Nephron progenitor cell (in vitro differentiated cells): ENCODE results near the gene CACNB4.

Experiments
- DNase-seq: peaks from one replicate; pipeline ENCODE4 v3.0.0; 2021
- H3K27ac Mint-ChIP-seq: 2 replicates; pipeline ENCODE4 v1.8.0; 2021; ENCODE audit warnings: mild to moderate bottlenecking, moderate library complexity, mixed read lengths
- H3K27me3 Mint-ChIP-seq: 2 replicates; pipeline ENCODE4 v1.8.0; 2021; ENCODE audit warnings: mild to moderate bottlenecking, low read depth, mixed read lengths; ENCODE audit not compliant: poor library complexity
- H3K36me3 Mint-ChIP-seq: 2 replicates; pipeline ENCODE4 v1.8.0; 2021; ENCODE audit warnings: low read depth, mixed read lengths
- H3K4me1 Mint-ChIP-seq: 2 replicates; pipeline ENCODE4 v1.8.0; 2021; ENCODE audit warnings: mixed read lengths
- H3K4me3 Mint-ChIP-seq: 2 replicates; pipeline ENCODE4 v1.8.0; 2021; ENCODE audit warnings: mild to moderate bottlenecking, moderate library complexity, mixed read lengths
- H3K9me3 Mint-ChIP-seq: 2 replicates; pipeline ENCODE4 v1.8.0; 2021; ENCODE audit warnings: mild to moderate bottlenecking, moderate library complexity, mixed read lengths
- TF ChIP-seq, protein P1 (sequence below): fragments of 200-600 bp; sonication (generic); IDR thresholded peaks from 2 replicates; pipeline ENCODE4 v1.5.0; 2021; ENCODE audit warnings: antibody characterized with exemption

CACNB4 gene

GRCh38 chr2:152086231-152086630 is 12.6 kb downstream of the CACNB4 start:
- TF ChIP-seq, protein P1, sequence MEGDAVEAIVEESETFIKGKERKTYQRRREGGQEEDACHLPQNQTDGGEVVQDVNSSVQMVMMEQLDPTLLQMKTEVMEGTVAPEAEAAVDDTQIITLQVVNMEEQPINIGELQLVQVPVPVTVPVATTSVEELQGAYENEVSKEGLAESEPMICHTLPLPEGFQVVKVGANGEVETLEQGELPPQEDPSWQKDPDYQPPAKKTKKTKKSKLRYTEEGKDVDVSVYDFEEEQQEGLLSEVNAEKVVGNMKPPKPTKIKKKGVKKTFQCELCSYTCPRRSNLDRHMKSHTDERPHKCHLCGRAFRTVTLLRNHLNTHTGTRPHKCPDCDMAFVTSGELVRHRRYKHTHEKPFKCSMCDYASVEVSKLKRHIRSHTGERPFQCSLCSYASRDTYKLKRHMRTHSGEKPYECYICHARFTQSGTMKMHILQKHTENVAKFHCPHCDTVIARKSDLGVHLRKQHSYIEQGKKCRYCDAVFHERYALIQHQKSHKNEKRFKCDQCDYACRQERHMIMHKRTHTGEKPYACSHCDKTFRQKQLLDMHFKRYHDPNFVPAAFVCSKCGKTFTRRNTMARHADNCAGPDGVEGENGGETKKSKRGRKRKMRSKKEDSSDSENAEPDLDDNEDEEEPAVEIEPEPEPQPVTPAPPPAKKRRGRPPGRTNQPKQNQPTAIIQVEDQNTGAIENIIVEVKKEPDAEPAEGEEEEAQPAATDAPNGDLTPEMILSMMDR = no peak
- no peaks in the 10 kb centered on the region for H3K4me1 Mint-ChIP-seq
- no peaks in the 10 kb centered on the region for H3K36me3 Mint-ChIP-seq
- H3K4me3 Mint-ChIP-seq = no peak overlapping the region
- no peak for DNase-seq
- no peaks in the 10 kb centered on the region for H3K9me3 Mint-ChIP-seq
- H3K27me3 Mint-ChIP-seq = peaks cover 13% of the 10 kb centered on the region
- no peak overlapping the region for H3K27ac Mint-ChIP-seq

DNA sequence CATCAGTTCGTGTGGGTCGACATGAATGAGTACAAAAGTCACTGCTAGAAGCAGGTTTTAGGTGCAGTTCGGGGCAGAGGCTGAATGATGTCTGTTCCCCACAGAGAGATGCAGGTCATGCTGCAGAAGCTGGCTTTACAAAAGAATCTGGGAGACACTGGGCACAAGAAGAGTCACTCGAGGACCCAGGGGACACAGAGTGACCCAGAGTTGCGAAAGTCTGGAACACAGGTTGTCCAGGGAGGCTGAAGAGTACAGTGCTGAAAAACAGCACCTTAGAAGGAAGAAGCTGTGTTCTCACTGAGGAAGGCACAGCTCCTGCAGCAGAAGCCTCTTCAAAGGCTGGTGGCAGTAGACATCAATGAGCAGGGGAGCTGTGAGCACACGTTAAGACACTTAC is 14.8 kb downstream of the CACNB4 start:
- H3K4me3 Mint-ChIP-seq = no peak overlapping the region
- H3K27ac Mint-ChIP-seq = no peak overlapping the region
- no peaks in the 10 kb centered on the region for H3K4me1 Mint-ChIP-seq
- no peaks in the 10 kb centered on the region for H3K9me3 Mint-ChIP-seq
- no peaks in the 10 kb centered on the region for H3K36me3 Mint-ChIP-seq
- peaks cover 2% of the 10 kb centered on the region for H3K27me3 Mint-ChIP-seq
- TF ChIP-seq, protein P1 = no peak
- no peak for DNase-seq

DNA sequence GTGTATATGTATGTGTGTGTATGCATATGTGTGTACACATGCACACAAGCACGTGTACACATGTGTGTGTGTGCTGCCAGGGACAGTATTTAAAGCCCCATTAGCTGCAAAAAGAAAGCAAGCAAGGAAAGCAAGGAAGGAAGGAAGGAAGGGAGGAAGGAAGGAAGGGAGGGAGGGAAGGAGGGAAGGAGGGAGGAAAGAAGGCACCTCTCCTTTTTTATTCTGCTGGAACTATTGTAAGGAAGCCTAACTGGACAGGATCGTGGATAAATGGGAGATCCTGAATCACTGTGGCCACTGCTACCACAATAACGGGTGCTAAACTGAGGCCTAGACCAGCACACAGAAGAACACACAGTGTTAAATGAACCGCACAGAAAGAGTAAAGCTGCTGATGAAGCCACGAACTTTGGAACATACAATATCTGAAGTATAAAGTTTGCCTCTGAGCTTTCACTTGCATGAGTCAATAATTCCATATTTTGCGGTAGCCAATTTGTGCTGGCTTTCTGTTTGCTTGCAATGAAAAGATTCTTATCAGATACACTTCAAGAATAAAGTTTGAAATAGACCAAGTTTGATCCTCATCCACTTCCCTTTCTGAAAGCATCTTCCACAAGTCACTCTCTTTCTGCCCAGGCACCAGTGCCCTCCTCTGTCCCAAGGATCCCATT is 15.5 kb downstream of the CACNB4 start:
- Mint-ChIP-seq H3K27ac (no peak overlapping the region), H3K36me3 (no peaks in the 10 kb centered on the region), H3K4me3 (no peak overlapping the region), H3K4me1 (no peaks in the 10 kb centered on the region), H3K27me3 (no peaks in the 10 kb centered on the region), H3K9me3 (no peaks in the 10 kb centered on the region)
- TF ChIP-seq, protein P1 = no peak
- DNase-seq = no peak

- DNase-seq = no peak
- Mint-ChIP-seq H3K4me3 (no peak overlapping the region), H3K27ac (no peak overlapping the region), H3K9me3 (no peaks in the 10 kb centered on the region), H3K27me3 (peaks cover 7% of the 10 kb centered on the region), H3K4me1 (no peaks in the 10 kb centered on the region), H3K36me3 (no peaks in the 10 kb centered on the region)
- TF ChIP-seq, protein P1 = no peak
Measured at GRCh38 chr2:152078662-152079061, 20.2 kb downstream of the CACNB4 start.

GRCh38 chr2:152078023-152078422 is 20.8 kb downstream of the CACNB4 start:
- no peak for DNase-seq
- Mint-ChIP-seq H3K27me3 (peaks cover 7% of the 10 kb centered on the region), H3K9me3 (no peaks in the 10 kb centered on the region), H3K4me3 (no peak overlapping the region), H3K4me1 (no peaks in the 10 kb centered on the region), H3K36me3 (no peaks in the 10 kb centered on the region), H3K27ac (no peak overlapping the region)
- TF ChIP-seq, protein P1 = no peak

DNA sequence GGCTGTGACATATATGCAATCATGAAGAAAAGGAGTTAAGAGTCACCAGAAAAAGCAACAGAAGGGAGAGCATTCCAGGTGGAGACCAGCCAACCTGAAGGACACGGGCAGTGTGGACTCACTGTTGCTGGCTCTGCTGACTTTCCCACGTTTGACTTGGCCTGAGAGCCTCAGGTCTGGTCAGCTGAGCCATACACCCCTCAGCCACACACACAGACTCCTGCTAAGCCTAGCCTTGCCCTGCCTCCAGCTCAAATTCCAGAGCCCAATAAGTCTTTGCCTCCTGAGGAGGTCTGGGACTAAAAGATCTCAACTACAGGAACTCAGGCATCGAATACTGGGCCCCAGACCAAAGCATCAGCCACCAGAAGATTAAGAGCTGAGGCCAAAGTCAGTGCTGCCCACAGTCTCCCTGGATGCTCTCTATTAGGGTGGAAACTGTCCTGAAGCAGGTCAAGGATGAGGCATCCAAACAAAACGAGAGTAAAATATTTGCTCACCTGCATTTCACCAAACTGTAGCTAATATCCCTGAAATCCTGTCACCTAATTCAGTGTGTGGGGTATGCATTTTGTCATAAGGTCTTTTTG is 23.3 kb downstream of the CACNB4 start:
- DNase-seq = no peak
- H3K36me3 Mint-ChIP-seq = no peaks in the 10 kb centered on the region
- H3K27me3 Mint-ChIP-seq = peaks cover 7% of the 10 kb centered on the region
- no peaks in the 10 kb centered on the region for H3K4me1 Mint-ChIP-seq
- H3K27ac Mint-ChIP-seq = no peak overlapping the region
- TF ChIP-seq, protein P1 = no peak
- H3K9me3 Mint-ChIP-seq = no peaks in the 10 kb centered on the region
- no peak overlapping the region for H3K4me3 Mint-ChIP-seq
